Heart left ventricle (tissue), 13 donors: Measurements from ENCODE around the gene TMEM163.

ENCODE experiments used
- POLR2A ChIP-seq, 2 donors: fragments of 450-650 bp; IDR thresholded peaks; one replicate each; pipeline ENCODE4 v1.6.1; 2017; ENCODE audit warnings: antibody characterized with exemption in 2 of 2, mild to moderate bottlenecking in 2 of 2, moderate library complexity in 2 of 2
- TF ChIP-seq, protein P1 (sequence below), 12 donors: fragments of 200-600 bp; sonication (generic) in 4 of 12; IDR thresholded peaks; one replicate each; pipeline versions ENCODE4 v1.5.0 to v1.8.0; 2018 to 2022; ENCODE audit warnings: antibody characterized with exemption in 12 of 12, mild to moderate bottlenecking in 5 of 12
- donor health status: ischemic (EF 13 %, LVEDD 7.1; RV severe dilation, severe dysfunction).
- donor health status: DM: no; HTN: yes; CAD: no.
- donor health status: DM: no; HTN: no; CAD: no.
- donor health status: ischemic (EF 25% LVEDD 6.9; RV normal size, moderate dysfunction).
- donor health status: ischemic (EF 25% LVEDD 5.7; RV mildly dilated, moderate dysfunction).
- donor health status: ischemic (EF 35%, LVEDD 5.7; RV mildly dilated, moderate dysfunction).
- donor health status: nonischemic (EF 11% LVEDD 7.7; RV severe dilation, severe dysfunction).
- donor health status: DM: yes; HTN: yes; CAD: no.
- donor health status: PGD.
- donor health status: ischemic (EF 29% LVEDD 5.4; RV normal size, mild dysfunction).
- donor health status: nonischemic (EF 23%, LVEDD 6.1; RV moderate dilation, normal function).

GRCh38 chr2:134460583-134460998, 258.2 kb downstream of the TMEM163 start:
- TF ChIP-seq, protein P1, sequence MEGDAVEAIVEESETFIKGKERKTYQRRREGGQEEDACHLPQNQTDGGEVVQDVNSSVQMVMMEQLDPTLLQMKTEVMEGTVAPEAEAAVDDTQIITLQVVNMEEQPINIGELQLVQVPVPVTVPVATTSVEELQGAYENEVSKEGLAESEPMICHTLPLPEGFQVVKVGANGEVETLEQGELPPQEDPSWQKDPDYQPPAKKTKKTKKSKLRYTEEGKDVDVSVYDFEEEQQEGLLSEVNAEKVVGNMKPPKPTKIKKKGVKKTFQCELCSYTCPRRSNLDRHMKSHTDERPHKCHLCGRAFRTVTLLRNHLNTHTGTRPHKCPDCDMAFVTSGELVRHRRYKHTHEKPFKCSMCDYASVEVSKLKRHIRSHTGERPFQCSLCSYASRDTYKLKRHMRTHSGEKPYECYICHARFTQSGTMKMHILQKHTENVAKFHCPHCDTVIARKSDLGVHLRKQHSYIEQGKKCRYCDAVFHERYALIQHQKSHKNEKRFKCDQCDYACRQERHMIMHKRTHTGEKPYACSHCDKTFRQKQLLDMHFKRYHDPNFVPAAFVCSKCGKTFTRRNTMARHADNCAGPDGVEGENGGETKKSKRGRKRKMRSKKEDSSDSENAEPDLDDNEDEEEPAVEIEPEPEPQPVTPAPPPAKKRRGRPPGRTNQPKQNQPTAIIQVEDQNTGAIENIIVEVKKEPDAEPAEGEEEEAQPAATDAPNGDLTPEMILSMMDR (IDR thresholded peaks at IDR 0.05): peak; percentile 45 to 67 (median 58)
- TF ChIP-seq POLR2A (IDR thresholded peaks at IDR 0.05): no peak
